ENCODE measurements around the gene MAGEF1. TPM values are rescaled to one million over a fixed set of nuclear protein-coding genes. Genes with fewer than 3 reads are reported as not detected.

Gene MAGEF1
- total RNA-seq, 1 donor from 2014 or later, result 88.1 TPM

DNA sequence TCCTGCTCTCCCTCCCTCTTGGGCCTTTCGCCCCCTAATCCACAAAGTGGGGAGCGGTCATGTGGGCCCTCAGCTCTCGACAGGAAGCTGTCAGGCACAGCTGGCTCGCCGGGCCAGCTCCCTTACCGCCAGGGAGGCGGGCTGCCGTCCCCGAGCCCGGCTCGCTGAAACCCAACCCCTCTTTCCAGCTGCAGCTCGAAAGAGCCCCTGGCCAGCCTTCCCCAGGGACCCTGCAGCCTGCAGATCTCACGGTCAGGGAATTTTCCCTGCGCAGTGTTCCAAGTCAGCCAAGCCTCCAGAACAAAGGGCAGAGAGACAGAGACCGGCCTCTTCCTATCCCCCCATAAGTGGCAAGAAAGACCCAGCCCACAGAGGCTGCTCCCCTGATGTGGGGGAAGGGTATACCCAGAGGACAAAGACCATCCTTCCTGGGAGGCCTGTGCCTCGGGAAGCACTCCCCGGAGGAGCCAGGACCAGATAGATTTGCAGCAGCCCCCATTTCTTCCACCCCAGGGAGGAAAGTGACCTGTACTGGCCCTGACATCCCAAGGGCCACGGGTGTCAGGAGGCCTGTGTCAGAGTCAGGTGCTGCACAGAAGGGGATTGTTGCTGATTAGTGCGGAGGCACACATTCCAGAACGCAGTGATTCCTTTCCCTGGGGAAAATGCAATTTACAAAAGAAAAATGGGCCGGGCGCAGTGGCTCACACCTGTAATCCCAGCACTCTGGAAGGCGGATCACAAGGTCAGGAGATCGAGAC, 32.6 kb downstream of the MAGEF1 start:
- TF ChIP-seq, protein P1, sequence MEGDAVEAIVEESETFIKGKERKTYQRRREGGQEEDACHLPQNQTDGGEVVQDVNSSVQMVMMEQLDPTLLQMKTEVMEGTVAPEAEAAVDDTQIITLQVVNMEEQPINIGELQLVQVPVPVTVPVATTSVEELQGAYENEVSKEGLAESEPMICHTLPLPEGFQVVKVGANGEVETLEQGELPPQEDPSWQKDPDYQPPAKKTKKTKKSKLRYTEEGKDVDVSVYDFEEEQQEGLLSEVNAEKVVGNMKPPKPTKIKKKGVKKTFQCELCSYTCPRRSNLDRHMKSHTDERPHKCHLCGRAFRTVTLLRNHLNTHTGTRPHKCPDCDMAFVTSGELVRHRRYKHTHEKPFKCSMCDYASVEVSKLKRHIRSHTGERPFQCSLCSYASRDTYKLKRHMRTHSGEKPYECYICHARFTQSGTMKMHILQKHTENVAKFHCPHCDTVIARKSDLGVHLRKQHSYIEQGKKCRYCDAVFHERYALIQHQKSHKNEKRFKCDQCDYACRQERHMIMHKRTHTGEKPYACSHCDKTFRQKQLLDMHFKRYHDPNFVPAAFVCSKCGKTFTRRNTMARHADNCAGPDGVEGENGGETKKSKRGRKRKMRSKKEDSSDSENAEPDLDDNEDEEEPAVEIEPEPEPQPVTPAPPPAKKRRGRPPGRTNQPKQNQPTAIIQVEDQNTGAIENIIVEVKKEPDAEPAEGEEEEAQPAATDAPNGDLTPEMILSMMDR (IDR thresholded peaks at IDR 0.05), result no peak
- TF ChIP-seq EZH2 (IDR thresholded peaks at IDR 0.05) (no peak), EZH2phosphoT487 (IDR thresholded peaks at IDR 0.05) (no peak)
- Histone ChIP-seq H2AFZ (replicated peaks) (peak overlapping the region; percentile 85), H3K79me2 (ENCODE audit: low read depth) (no peaks in the 10 kb centered on the region), H3K4me3 (peak overlapping the region; percentile 21), H3K9ac (no peak overlapping the region), H4K20me1 (ENCODE audit: low read depth) (no peaks in the 10 kb centered on the region), H3K9me3 (ENCODE audit: low read depth) (no peaks in the 10 kb centered on the region), H3K4me2 (peak overlapping the region; percentile 65), H3K27me3 (no peaks in the 10 kb centered on the region), H3K36me3 (no peaks in the 10 kb centered on the region), H3K4me1 (peaks cover 22% of the 10 kb centered on the region), H3K27ac (no peak overlapping the region), H3F3A (ENCODE audit: low read depth) (peaks cover 23% of the 10 kb centered on the region)
- DNase-seq (ENCODE audit: low spot score), result peak; percentile 80
- peak overlapping the region; percentile 74 for H3K27ac Mint-ChIP-seq
- H3K4me1 Mint-ChIP-seq, result peaks cover 30% of the 10 kb centered on the region
- H3K27me3 Mint-ChIP-seq (ENCODE audit: insufficient read depth, low read depth), result peaks cover 16% of the 10 kb centered on the region
- H3K4me3 Mint-ChIP-seq, result peak overlapping the region; percentile 64
- H3K9me3 Mint-ChIP-seq, result no peaks in the 10 kb centered on the region
- H3K36me3 Mint-ChIP-seq, result no peaks in the 10 kb centered on the region

DNA sequence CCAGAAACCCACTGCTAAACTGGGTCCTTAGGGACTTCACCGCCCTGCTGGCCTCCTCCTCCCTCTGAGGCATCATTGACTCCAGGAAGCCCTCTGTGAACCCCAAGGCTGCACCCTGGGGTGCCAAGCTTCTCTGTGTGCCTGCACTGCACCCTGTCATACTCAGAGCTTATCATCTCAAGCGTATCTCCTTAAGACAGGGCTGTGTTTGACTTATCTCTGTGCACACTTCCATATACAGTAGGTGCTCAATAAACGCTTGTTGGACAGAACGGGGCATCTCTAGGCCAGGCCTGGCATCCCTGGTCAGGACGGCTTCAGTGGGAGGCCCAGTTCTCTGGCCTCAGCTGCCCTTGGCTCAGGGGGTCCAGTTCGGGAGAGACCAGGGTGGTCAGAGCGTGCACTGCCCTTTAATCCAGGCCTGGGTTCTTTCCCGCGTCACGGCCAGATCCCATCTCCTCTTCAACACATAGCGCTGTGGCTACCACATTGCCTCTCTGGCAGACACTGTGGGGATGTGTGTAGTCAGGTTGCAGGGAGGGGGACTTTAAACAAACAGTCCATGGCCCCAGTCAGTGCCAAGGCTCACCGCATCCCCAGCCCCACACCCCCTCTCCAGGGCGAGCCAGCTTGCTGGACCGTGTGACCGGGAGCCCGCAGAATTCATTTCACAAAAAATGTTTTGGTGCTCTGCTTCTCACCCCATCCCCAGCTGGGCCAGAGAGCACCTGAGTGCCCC, 33.4 kb downstream of the MAGEF1 start:
- H3K27me3 ChIP-seq, result no peaks in the 10 kb centered on the region
- Mint-ChIP-seq H3K27me3 (ENCODE audit: insufficient read depth, low read depth) (peaks cover 17% of the 10 kb centered on the region), H3K27ac (no peak overlapping the region), H3K9me3 (no peaks in the 10 kb centered on the region), H3K4me1 (peaks cover 30% of the 10 kb centered on the region), H3K36me3 (no peaks in the 10 kb centered on the region), H3K4me3 (no peak overlapping the region)
- H3K9me3 ChIP-seq (ENCODE audit: low read depth), result no peaks in the 10 kb centered on the region
- H3K36me3 ChIP-seq, result no peaks in the 10 kb centered on the region
- H3K4me3 ChIP-seq, result no peak overlapping the region
- no peak for DNase-seq (ENCODE audit: low spot score)
- no peak for TF ChIP-seq EZH2 (IDR thresholded peaks at IDR 0.05)
- TF ChIP-seq, protein P1 (IDR thresholded peaks at IDR 0.05), result no peak
- TF ChIP-seq EZH2phosphoT487 (IDR thresholded peaks at IDR 0.05), result no peak
- no peaks in the 10 kb centered on the region for H4K20me1 ChIP-seq (ENCODE audit: low read depth)
- H3K4me2 ChIP-seq, result peak overlapping the region; percentile 65
- peaks cover 23% of the 10 kb centered on the region for H3F3A ChIP-seq (ENCODE audit: low read depth)
- peak overlapping the region; percentile 85 for H2AFZ ChIP-seq (replicated peaks)
- H3K79me2 ChIP-seq (ENCODE audit: low read depth), result no peaks in the 10 kb centered on the region
- no peak overlapping the region for H3K27ac ChIP-seq
- peaks cover 22% of the 10 kb centered on the region for H3K4me1 ChIP-seq
- H3K9ac ChIP-seq, result no peak overlapping the region

DNA sequence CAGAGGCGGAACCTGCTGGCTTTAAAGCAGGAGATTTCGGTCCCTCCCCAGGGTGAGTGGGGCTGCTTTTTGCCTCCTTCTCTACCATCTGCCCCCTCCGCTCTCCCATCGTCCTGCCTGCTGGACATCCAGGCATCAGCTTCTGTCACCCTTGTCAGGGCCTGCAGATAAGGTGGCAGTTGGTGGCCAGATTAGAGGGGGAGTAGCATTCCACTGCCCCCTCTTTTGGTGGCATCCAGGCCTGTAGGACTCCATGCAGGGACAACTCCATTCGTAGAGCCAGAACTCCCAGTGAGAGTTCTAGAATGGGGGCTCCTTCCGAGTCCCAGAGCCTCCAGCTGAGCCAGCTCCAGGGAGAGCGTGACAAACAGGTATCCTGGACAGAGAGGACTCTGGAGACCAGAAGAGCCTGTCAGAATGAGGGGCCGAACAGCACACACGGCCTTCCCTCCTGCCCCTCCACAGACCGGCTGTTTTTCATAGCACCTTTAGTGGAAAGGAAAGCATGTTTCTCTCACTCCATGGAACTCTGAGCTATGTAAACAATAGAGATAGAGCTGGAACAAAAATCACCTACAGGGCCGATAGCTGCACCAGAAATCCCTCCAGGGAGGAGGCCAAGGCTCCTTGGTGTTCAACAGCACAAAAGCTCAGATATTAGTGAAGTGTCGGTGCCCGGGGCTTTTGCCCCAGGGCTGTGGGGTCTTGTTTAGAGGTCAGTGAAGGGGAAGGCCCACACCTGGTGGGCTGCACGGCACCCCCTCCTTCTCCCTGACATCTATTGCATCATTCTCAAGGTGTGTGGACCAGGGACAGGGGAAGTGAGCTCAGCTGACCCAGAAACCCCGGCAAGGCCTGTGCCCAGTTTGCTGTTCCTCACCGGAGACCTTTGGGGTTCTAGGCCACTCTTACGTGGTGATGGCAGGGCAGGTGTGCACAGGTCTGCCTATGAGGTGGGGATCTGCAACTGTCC, 34.2 kb downstream of the MAGEF1 start:
- TF ChIP-seq, protein P1 (IDR thresholded peaks at IDR 0.05), result no peak
- TF ChIP-seq EZH2phosphoT487 (IDR thresholded peaks at IDR 0.05), result no peak
- no peak for TF ChIP-seq EZH2 (IDR thresholded peaks at IDR 0.05)
- H3K27me3 ChIP-seq, result no peaks in the 10 kb centered on the region
- H2AFZ ChIP-seq (replicated peaks), result peak overlapping the region; percentile 31
- H4K20me1 ChIP-seq (ENCODE audit: low read depth), result no peaks in the 10 kb centered on the region
- Mint-ChIP-seq H3K27me3 (ENCODE audit: insufficient read depth, low read depth) (peaks cover 12% of the 10 kb centered on the region), H3K9me3 (no peaks in the 10 kb centered on the region), H3K36me3 (no peaks in the 10 kb centered on the region), H3K27ac (no peak overlapping the region), H3K4me1 (peaks cover 30% of the 10 kb centered on the region), H3K4me3 (no peak overlapping the region)
- no peaks in the 10 kb centered on the region for H3K36me3 ChIP-seq
- peaks cover 22% of the 10 kb centered on the region for H3K4me1 ChIP-seq
- DNase-seq (ENCODE audit: low spot score), result no peak
- no peak overlapping the region for H3K27ac ChIP-seq
- H3K79me2 ChIP-seq (ENCODE audit: low read depth), result no peaks in the 10 kb centered on the region
- H3K4me3 ChIP-seq, result no peak overlapping the region
- H3F3A ChIP-seq (ENCODE audit: low read depth), result peaks cover 23% of the 10 kb centered on the region
- no peak overlapping the region for H3K9ac ChIP-seq
- no peaks in the 10 kb centered on the region for H3K9me3 ChIP-seq (ENCODE audit: low read depth)
- H3K4me2 ChIP-seq, result peak overlapping the region; percentile 8
